ENCODE measurements around the gene DEFB121.
"Not testable (repeated sequence)": the region's sequence is repeated elsewhere in the genome, so short reads cannot be mapped to it uniquely, and the experiment has no call there.

DEFB121 gene

DNA sequence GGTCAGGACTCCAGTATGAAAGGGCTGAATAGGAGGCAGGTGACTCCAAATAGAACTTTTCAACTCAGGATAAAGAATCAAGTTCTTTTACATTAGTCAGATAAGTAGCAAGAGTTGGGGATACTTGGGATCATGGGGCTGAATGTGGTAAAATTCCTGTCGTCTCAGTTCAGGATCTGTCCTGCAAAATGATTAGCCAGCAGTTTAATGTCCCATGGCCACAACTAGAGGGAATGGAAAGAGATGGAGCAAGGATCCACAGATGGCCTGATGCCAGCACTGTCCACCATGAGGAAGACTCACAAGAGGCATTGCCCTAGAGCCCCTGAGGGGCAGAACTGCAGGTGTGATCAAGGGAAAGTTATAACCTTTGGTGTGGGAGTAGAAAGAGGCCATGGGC, 2.1 kb downstream of the DEFB121 start:
- TF ChIP-seq CTCF (IDR thresholded peaks at IDR 0.05; ENCODE audit: borderline replicate concordance, control extremely low read depth, extremely low read depth, insufficient read depth, missing control alignments): no peak

GRCh38 chr20:31394900-31395299, 11.1 kb downstream of the DEFB121 start:
- DNase-seq (ENCODE audit: low spot score): no peak
- in situ Hi-C loops (cut with MboI; ENCODE audit: low sequenced_read_pairs, unreplicated experiment): no loop called here
- no peak for TF ChIP-seq CTCF (IDR thresholded peaks at IDR 0.05; ENCODE audit: borderline replicate concordance, control extremely low read depth, extremely low read depth, insufficient read depth, missing control alignments)

More for the DNA sequence above, 2.1 kb downstream of the DEFB121 start:
- in situ Hi-C loops (cut with MboI; ENCODE audit: low sequenced_read_pairs, unreplicated experiment): no loop called here
- DNase-seq (ENCODE audit: low spot score): no peak

DNA sequence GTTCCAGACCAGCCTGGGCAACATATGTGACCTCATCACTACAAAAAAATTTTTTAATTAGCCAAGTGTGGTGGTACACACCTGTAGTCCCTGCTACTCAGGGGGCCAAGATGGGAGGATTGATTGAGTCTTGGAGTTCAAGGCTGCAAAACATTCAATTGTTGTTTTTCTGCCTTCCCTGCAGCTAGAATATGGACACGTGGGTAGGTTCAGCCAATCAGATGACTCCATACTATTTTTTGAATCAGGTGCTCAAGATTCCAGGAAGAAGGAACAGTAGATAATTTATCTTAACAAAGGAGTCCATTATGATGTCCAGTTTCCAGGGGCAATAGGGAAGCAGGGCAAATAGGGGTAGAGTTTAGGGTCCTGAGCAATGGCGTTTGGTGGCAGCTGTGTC, 13.2 kb downstream of the DEFB121 start:
- DNase-seq (ENCODE audit: low spot score): no peak
- no peak for TF ChIP-seq CTCF (IDR thresholded peaks at IDR 0.05; ENCODE audit: borderline replicate concordance, control extremely low read depth, extremely low read depth, insufficient read depth, missing control alignments)
- in situ Hi-C loops (cut with MboI; ENCODE audit: low sequenced_read_pairs, unreplicated experiment): no loop called here

DNA sequence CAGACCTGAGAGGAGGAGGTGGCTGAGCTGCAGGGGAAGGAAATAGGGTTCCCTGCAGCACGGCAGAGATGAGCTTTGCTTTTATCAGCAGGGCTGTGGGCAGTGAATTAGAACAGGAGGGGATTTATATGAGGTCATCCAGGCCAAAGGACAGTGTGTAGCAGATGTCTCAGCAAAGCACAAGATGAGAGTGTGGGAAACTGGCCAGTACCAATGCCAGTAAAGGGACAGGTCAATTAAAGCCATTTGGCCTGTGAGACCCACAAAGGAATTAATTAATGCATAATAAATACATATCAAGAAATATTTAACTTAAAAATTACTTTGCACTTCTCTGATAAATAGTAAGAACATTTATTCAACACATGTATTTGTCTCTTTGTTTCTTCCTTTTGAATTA, 15.5 kb downstream of the DEFB121 start, which contains the start of gene DEFB119:
Gene DEFB119 (minus strand): TSS at position 101 of the 400 bp plus-strand sequence. CDS start 107 bp downstream, outside the sequence.
- no peak for TF ChIP-seq CTCF (IDR thresholded peaks at IDR 0.05; ENCODE audit: borderline replicate concordance, control extremely low read depth, extremely low read depth, insufficient read depth, missing control alignments)
- no peak for DNase-seq (ENCODE audit: low spot score)
- in situ Hi-C loops (cut with MboI; ENCODE audit: low sequenced_read_pairs, unreplicated experiment): no loop called here

GRCh38 chr20:31374346-31374745, 31.7 kb downstream of the DEFB121 start:
- no peak for TF ChIP-seq CTCF (IDR thresholded peaks at IDR 0.05; ENCODE audit: borderline replicate concordance, control extremely low read depth, extremely low read depth, insufficient read depth, missing control alignments)
- DNase-seq (ENCODE audit: low spot score): no peak
- in situ Hi-C loops (cut with MboI; ENCODE audit: low sequenced_read_pairs, unreplicated experiment): no loop called here

GRCh38 chr20:31368301-31368700, 37.7 kb downstream of the DEFB121 start, which contains the start of gene DEFB118:
Gene DEFB118 (plus strand): TSS chr20:31368601. CDS start chr20:31368651, 50 bp downstream.
- no peak for DNase-seq (ENCODE audit: low spot score)
- TF ChIP-seq CTCF (IDR thresholded peaks at IDR 0.05; ENCODE audit: borderline replicate concordance, control extremely low read depth, extremely low read depth, insufficient read depth, missing control alignments): no peak
- in situ Hi-C loops (cut with MboI; ENCODE audit: low sequenced_read_pairs, unreplicated experiment): no loop called here

DNA sequence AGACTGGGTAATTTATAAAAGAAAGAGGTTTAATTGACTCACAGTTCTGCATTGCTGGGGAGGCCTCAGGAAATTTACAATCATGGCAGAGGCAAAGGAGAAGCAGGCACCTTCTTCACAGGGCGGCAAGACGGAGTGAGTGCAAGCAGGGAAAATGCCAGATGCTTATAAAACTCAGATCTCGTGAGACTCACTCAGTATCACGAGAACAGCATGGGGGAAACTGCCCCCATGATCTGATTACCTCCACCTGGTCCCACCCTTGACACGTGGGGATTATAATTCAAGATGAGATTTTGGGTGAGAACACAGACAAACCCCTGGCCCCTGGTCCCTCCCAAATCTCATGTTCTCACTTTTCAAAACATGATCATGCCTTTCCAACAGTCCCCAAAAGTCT, 41.7 kb downstream of the DEFB121 start:
- in situ Hi-C loops (cut with MboI; ENCODE audit: low sequenced_read_pairs, unreplicated experiment); DNase-seq (ENCODE audit: low spot score): not testable (repeated sequence)

Measured in GM13976 (cell line).